RWPE1 (cell line): ENCODE data around the gene POU6F2.

Experiments used
- CTCF ChIA-PET: fragments of 350-600 bp; sonication (Branson Sonifier 250); formaldehyde crosslinking; extraction: SDS; loops from one replicate; lab custom pipeline; 2021; lab: Yijun Ruan, JAX
- POLR2A ChIA-PET: fragments of 400-600 bp; formaldehyde crosslinking; extraction: SDS; loops from one replicate; lab custom pipeline; 2020; ENCODE audit warnings: antibody characterized with exemption; ENCODE audit not compliant: low non-redundant PET; lab: Yijun Ruan, JAX
- DNase-seq: peaks from one replicate; pipeline ENCODE4 v3.0.0; 2012; ENCODE audit warnings: low spot score
- H3K27ac ChIP-seq: fragments of 450-650 bp; 2 replicates; pipeline ENCODE4 v1.5.1; 2017
- CTCF ChIP-seq: fragments of 450-650 bp; conservative IDR thresholded peaks from 2 replicates; pipeline ENCODE4 v1.5.1; 2017; ENCODE audit warnings: low read depth, mild to moderate bottlenecking

POU6F2 gene

GRCh38 chr7:39516498-39516897 is 538.8 kb downstream of the POU6F2 start:
- DNase-seq: no peak
- no peak for TF ChIP-seq CTCF
- H3K27ac ChIP-seq: no peak overlapping the region
- POLR2A ChIA-PET: no interaction called here
- CTCF ChIA-PET: no interaction called here

DNA sequence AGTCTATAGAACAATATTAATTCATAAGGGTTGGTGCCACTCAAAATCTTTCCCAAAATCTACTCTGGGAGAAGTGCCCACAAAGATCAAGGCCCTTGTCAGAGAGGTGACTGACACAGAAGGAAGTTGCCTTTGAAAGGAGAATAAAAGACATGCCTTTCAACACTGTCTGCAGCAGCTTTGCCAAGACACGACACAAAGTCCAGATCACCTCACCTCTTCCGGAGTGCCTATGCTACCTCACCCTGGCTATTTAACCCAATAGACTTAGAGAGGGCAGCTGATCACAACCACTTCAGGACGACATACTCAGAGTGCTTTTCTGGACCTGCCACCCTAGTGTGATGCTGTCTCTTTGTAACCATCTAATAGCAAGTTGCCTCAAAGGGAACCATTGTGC is 539.5 kb downstream of the POU6F2 start:
- POLR2A ChIA-PET: no interaction called here
- no peak for DNase-seq
- no peak for TF ChIP-seq CTCF
- H3K27ac ChIP-seq: no peak overlapping the region
- CTCF ChIA-PET: interaction anchor here (0.6 kb wide), 1 partner anchor 49 kb away, joined by 7 read pairs; no protein-coding TSS in a partner anchor
